GM19395 (cell line): Measurements from ENCODE around the gene PRR11.
"Not testable (repeated sequence)": the region's sequence is repeated elsewhere in the genome, so short reads cannot be mapped to it uniquely, and the experiment has no call there.

Source experiments
- ATAC-seq: cut with Tn5 transposase; IDR thresholded peaks from one replicate; pipeline ENCODE4 v1.9.1; 2021; ENCODE audit warnings: mild to moderate bottlenecking, moderate library complexity; ENCODE audit not compliant: unreplicated experiment

Gene PRR11

GRCh38 chr17:59202320-59202719, 46.8 kb downstream of the PRR11 start:
- ATAC-seq, result no peak

GRCh38 chr17:59219370-59219769, 63.8 kb downstream of the PRR11 start:
- ATAC-seq, result no peak

- peak; percentile 11 for ATAC-seq
Observed at GRCh38 chr17:59219992-59220327, 64.4 kb downstream of the PRR11 start.

- peak; percentile 92 for ATAC-seq
Observed at GRCh38 chr17:59220328-59221158, 65.0 kb downstream of the PRR11 start, which contains the start of gene GDPD1. TSS of gene GDPD1 (plus strand) at chr17:59220511. CDS start at chr17:59220610, 99 bp downstream.

- no peak for ATAC-seq
Observed at GRCh38 chr17:59221159-59221847, 65.8 kb downstream of the PRR11 start.

GRCh38 chr17:59223813-59224212, 68.3 kb downstream of the PRR11 start:
- ATAC-seq, result no peak

GRCh38 chr17:59228588-59228987, 73.0 kb downstream of the PRR11 start:
- ATAC-seq, result not testable (repeated sequence)

- ATAC-seq, result no peak
Observed at GRCh38 chr17:59230764-59231163, 75.2 kb downstream of the PRR11 start.

- ATAC-seq, result no peak
Observed at GRCh38 chr17:59234631-59235030, 79.1 kb downstream of the PRR11 start.

GRCh38 chr17:59238906-59239305, 83.4 kb downstream of the PRR11 start:
- no peak for ATAC-seq

GRCh38 chr17:59244081-59244480, 88.5 kb downstream of the PRR11 start:
- ATAC-seq, result no peak
